ENCODE data around the gene S100Z.
"Not testable (repeated sequence)": the region's sequence is repeated elsewhere in the genome, so short reads cannot be mapped to it uniquely, and the experiment has no call there.

Gene S100Z

GRCh38 chr5:76849419-76850291 is at the start of gene S100Z:
Gene S100Z (plus strand): TSS chr5:76850014. CDS start chr5:76875360, 25,346 bp downstream.
- DNase-seq, result no peak
- intact Hi-C loops (cut with DNase I), result no loop called here

- intact Hi-C loops (cut with DNase I), result no loop called here
- DNase-seq, result no peak
Observed at GRCh38 chr5:76800579-76800978, 49.2 kb upstream of the S100Z start.

GRCh38 chr5:76801159-76801802 is 48.5 kb upstream of the S100Z start:
- no peak for DNase-seq
- intact Hi-C loops (cut with DNase I), result no loop called here

GRCh38 chr5:76801803-76802195 is 48.0 kb upstream of the S100Z start:
- intact Hi-C loops (cut with DNase I), result no loop called here
- DNase-seq, result no peak

- DNase-seq, result no peak
- intact Hi-C loops (cut with DNase I), result no loop called here
Observed at GRCh38 chr5:76804266-76804665, 45.5 kb upstream of the S100Z start.

- DNase-seq, result no peak
- intact Hi-C loops (cut with DNase I), result no loop called here
Observed at GRCh38 chr5:76805821-76806505, 43.9 kb upstream of the S100Z start.

GRCh38 chr5:76807296-76807695 is 42.5 kb upstream of the S100Z start:
- intact Hi-C loops (cut with DNase I), result no loop called here
- DNase-seq, result no peak

GRCh38 chr5:76808141-76808691 is 41.6 kb upstream of the S100Z start:
- DNase-seq, result peak in 1 of 10 donors; percentile 13

GRCh38 chr5:76809141-76809540 is 40.7 kb upstream of the S100Z start:
- no peak for DNase-seq
- intact Hi-C loops (cut with DNase I), result no loop called here

More at GRCh38 chr5:76808141-76808691, 41.6 kb upstream of the S100Z start:
- intact Hi-C loops (cut with DNase I), result no loop called here

- DNase-seq, result no peak
- intact Hi-C loops (cut with DNase I), result no loop called here
Observed at GRCh38 chr5:76810236-76810635, 39.6 kb upstream of the S100Z start.

- no peak for DNase-seq
- intact Hi-C loops (cut with DNase I), result no loop called here
Observed at GRCh38 chr5:76811214-76811613, 38.6 kb upstream of the S100Z start.

GRCh38 chr5:76812209-76812608 is 37.6 kb upstream of the S100Z start:
- DNase-seq; intact Hi-C loops (cut with DNase I): not testable (repeated sequence)

- DNase-seq, result no peak
- intact Hi-C loops (cut with DNase I), result no loop called here
Observed at GRCh38 chr5:76813982-76814562, 35.7 kb upstream of the S100Z start.

- intact Hi-C loops (cut with DNase I), result no loop called here
- DNase-seq, result no peak
Observed at GRCh38 chr5:76816110-76816831, 33.5 kb upstream of the S100Z start.

- intact Hi-C loops (cut with DNase I), result no loop called here
- peak in 6 of 10 donors; percentile 8 to 88 (median 18) for DNase-seq
Observed at GRCh38 chr5:76818844-76819831, 30.7 kb upstream of the S100Z start, which contains the start of gene F2RL1. Gene F2RL1 (plus strand): TSS chr5:76819030. CDS start chr5:76819183, 153 bp downstream.

- no peak for DNase-seq
- intact Hi-C loops (cut with DNase I), result no loop called here
Observed at GRCh38 chr5:76819851-76820525, 29.8 kb upstream of the S100Z start.

GRCh38 chr5:76820526-76820890 is 29.3 kb upstream of the S100Z start:
- intact Hi-C loops (cut with DNase I), result no loop called here
- DNase-seq, result no peak

- no peak for DNase-seq
- intact Hi-C loops (cut with DNase I), result no loop called here
Observed at GRCh38 chr5:76821136-76821535, 28.7 kb upstream of the S100Z start.
